Adrenal gland (tissue), 12 donors: Measurements from ENCODE around the gene ATF6. TPM values are rescaled to one million over a fixed set of nuclear protein-coding genes. Genes with fewer than 3 reads are reported as not detected.

Source experiments
- DNase-seq, 7 donors: peaks; one replicate each; pipeline ENCODE4 v3.0.0-alpha.2; 2019 to 2020
- H3K27ac ChIP-seq, 5 donors: fragments of 200-600 bp; sonication (generic) in 4 of 5; 1 replicate in 3 of 5; 2 replicates in 2 of 5; pipeline versions ENCODE4 v1.5.1 to v1.8.0; 2016 to 2020; ENCODE audit warnings: mild to moderate bottlenecking in 1 of 5
- H3K27me3 ChIP-seq: fragments of 200-600 bp; 2 replicates; pipeline ENCODE4 v1.8.0; 2021
- H3K36me3 ChIP-seq, 2 donors: fragments of 200-600 bp; replicated peaks in 1 of 2; 1 replicate in 1 of 2; 2 replicates in 1 of 2; pipeline versions ENCODE4 v1.5.1 to v1.8.0; 2018 to 2022
- H3K4me1 ChIP-seq, 2 donors: fragments of 200-600 bp; replicated peaks in 1 of 2; 1 replicate in 1 of 2; 2 replicates in 1 of 2; pipeline versions ENCODE4 v1.5.1 to v1.8.0; 2018 to 2021
- H3K4me3 ChIP-seq, 4 donors: fragments of 200-600 bp; sonication (generic) in 3 of 4; one replicate each; pipeline ENCODE4 v1.5.1; 2016 to 2018
- H3K9me3 ChIP-seq, 3 donors: fragments of 200-600 bp; sonication (generic) in 1 of 3; replicated peaks in 1 of 3; 1 replicate in 2 of 3; 2 replicates in 1 of 3; pipeline versions ENCODE4 v1.5.1 to v1.8.0; 2016 to 2021
- POLR2A ChIP-seq, 2 donors: fragments of 450-650 bp; IDR thresholded peaks; one replicate each; pipeline ENCODE4 v1.6.1; 2017; ENCODE audit warnings: antibody characterized with exemption in 2 of 2, mild to moderate bottlenecking in 2 of 2, moderate library complexity in 1 of 2
- WGBS, 4 donors: extraction: QIAGEN DNeasy Blood & Tissue Kit in 2 of 4; methylation state at CpG; one replicate each; pipeline versions ENCODE4 v1.1.5 to v1.1.7; 2013 to 2017; 5-methylcytosine and 5-hydroxymethylcytosine counted together
- intact Hi-C, 2 donors: fragments of 100-400 bp; cut with DNase I; formaldehyde crosslinking; loops; one replicate each; pipeline versions ENCODE4 v1.14.1 to v1.15.0; 2022 to 2023
- polyA plus RNA-seq, 3 donors: library from polyadenylated mRNA; stranded (reverse); fragments of 200-250 nt in 2 of 3; fragments of 350-450 nt in 1 of 3; fragmentation: Illumina TruSeq in 1 of 3; extraction: RNeasy Lipid Tissue Mini Kit (QIAGEN cat#74804) in 1 of 3; gene quantifications; one replicate each; pipeline ENCODE4 v1.2.3, GENCODE V29; 2013 to 2014
- total RNA-seq, 9 donors: library from RNA; depleted of rRNA in 4 of 9; stranded (reverse); fragments of >200 nt in 4 of 9; fragments of 120-200 nt in 1 of 9; fragmentation: NEBNext Ultra II Directional in 1 of 9; extraction: Animal tissue kit (Norgen Biotek cat#: 25700) in 1 of 9; gene quantifications; one replicate each; pipeline versions ENCODE4 v1.1.0 to v1.2.4, GENCODE V29; 2013 to 2023
- TF ChIP-seq, protein P1 (sequence below), 6 experiments: fragments of 450-650 bp in 4 of 6; fragments of 200-600 bp in 2 of 6; sonication (generic) in 1 of 6; IDR thresholded peaks; 1 replicate in 5 of 6; 2 replicates in 1 of 6; pipeline versions ENCODE4 v1.5.1 to v1.8.0; 2016 to 2021; ENCODE audit warnings: antibody characterized with exemption in 6 of 6, mild to moderate bottlenecking in 2 of 6, moderate library complexity in 1 of 6
- donor health status: healthy with polysubstance abuse.
- donor health status: Bipolar disorder and iron deficiency.
- donor health status: DM: yes; HTN: yes; CAD: no.
- donor health status: DM: no; HTN: no; CAD: no.
- donor health status: DM: no; HTN: no; CAD: no.
- donor health status: DM: yes; HTN: yes; CAD: no.

Gene ATF6
- total and polyA plus RNA-seq, 12 donors, result 3.5 to 34.2 (median 28.0) TPM

DNA sequence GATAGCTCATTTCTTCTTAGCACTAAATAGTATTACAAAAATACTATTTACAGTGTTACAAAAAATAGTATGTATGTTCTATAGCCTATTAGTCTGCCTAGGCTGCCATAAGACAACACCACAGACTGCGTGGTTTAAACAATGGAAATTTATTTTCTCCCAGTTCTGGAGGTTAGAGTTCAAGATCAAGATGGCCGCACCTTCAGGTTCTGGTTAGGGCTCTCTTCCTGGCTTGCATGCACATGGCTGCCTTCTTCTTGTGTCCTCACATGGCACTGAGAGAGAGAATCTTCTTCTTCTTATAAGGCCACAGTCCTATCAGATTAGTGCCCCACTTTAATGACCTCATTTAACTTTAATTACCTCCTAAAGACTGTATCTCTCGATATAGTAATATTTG is 4.1 kb downstream of the ATF6 start:
- Histone ChIP-seq H3K36me3 (no peaks in the 10 kb centered on the region), H3K27ac (no peak overlapping the region), H3K4me1 (peaks cover 17 to 60% of the 10 kb centered on the region in 2 donors), H3K27me3 (no peaks in the 10 kb centered on the region), H3K4me3 (no peak overlapping the region), H3K9me3 (no peaks in the 10 kb centered on the region)
- WGBS, 4 donors, result 92 to 98% (median 94%) methylated on average over 3 of the region's 3 CpGs
- intact Hi-C loops, result no loop called here
- TF ChIP-seq, protein P1, sequence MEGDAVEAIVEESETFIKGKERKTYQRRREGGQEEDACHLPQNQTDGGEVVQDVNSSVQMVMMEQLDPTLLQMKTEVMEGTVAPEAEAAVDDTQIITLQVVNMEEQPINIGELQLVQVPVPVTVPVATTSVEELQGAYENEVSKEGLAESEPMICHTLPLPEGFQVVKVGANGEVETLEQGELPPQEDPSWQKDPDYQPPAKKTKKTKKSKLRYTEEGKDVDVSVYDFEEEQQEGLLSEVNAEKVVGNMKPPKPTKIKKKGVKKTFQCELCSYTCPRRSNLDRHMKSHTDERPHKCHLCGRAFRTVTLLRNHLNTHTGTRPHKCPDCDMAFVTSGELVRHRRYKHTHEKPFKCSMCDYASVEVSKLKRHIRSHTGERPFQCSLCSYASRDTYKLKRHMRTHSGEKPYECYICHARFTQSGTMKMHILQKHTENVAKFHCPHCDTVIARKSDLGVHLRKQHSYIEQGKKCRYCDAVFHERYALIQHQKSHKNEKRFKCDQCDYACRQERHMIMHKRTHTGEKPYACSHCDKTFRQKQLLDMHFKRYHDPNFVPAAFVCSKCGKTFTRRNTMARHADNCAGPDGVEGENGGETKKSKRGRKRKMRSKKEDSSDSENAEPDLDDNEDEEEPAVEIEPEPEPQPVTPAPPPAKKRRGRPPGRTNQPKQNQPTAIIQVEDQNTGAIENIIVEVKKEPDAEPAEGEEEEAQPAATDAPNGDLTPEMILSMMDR (IDR thresholded peaks at IDR 0.05), result no peak
- no peak for TF ChIP-seq POLR2A (IDR thresholded peaks at IDR 0.05)
- no peak for DNase-seq

DNA sequence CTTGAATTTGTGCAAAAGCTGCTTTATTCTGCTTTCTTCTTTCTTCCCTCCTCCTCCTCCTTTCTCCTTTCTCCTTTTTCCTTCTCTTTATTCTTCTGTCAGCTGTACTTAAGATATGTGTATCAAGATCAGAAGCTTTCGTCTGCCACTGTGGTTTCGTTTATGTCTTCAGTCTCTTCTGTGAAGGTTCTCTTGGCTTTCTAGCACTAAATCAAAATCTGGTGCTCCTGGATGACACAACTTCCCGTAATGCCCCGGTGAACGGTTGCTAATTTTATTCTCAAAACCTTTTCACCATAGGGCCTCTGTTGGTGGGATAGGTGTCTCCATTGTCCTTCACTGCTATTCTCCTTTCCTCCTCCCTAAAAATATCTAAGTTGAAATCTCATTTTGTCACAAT is 5.0 kb downstream of the ATF6 start:
- Histone ChIP-seq H3K9me3 (no peaks in the 10 kb centered on the region), H3K36me3 (no peaks in the 10 kb centered on the region), H3K4me3 (no peak overlapping the region), H3K4me1 (peaks cover 17 to 64% of the 10 kb centered on the region in 2 donors), H3K27ac (peak overlapping the region in 1 of 5 donors; percentile 58), H3K27me3 (no peaks in the 10 kb centered on the region)
- no peak for DNase-seq
- WGBS, 4 donors, result 64 to 68% (median 66%) methylated on average over 5 of the region's 5 CpGs
- intact Hi-C loops, result no loop called here
- no peak for TF ChIP-seq POLR2A (IDR thresholded peaks at IDR 0.05)
- TF ChIP-seq, protein P1 (IDR thresholded peaks at IDR 0.05), result no peak

DNA sequence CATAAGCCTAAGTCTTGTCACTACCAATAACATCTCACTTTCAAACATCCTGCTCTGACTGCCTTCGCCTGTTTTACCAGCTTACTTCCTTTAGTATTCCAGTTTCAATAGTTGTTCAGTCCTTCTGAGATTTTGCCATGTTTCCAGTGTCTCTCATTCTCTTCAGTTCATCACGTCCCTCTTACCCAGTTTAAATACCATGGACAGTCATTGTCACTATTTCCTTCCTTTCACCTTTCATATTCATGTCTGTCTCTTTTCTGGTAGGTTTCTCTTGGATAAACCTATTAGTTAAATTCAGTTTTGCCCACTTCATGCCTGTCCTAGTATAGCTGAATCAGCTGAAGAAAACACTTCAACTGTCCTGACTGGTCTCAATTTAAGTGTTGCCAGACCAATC is 5.9 kb downstream of the ATF6 start:
- H3K9me3 ChIP-seq, result no peaks in the 10 kb centered on the region
- H3K27me3 ChIP-seq, result no peaks in the 10 kb centered on the region
- WGBS, 4 donors, result 70 to 80% (median 74%) methylated on average over 2 of the region's 2 CpGs
- intact Hi-C loops, result no loop called here
- no peak overlapping the region for H3K4me3 ChIP-seq
- TF ChIP-seq, protein P1 (IDR thresholded peaks at IDR 0.05), result no peak
- TF ChIP-seq POLR2A (IDR thresholded peaks at IDR 0.05), result no peak
- no peak for DNase-seq
- H3K36me3 ChIP-seq, result no peaks in the 10 kb centered on the region
- peak overlapping the region in 2 of 5 donors; percentile 37 to 58 for H3K27ac ChIP-seq
- peaks cover 17 to 61% of the 10 kb centered on the region in 2 donors for H3K4me1 ChIP-seq

DNA sequence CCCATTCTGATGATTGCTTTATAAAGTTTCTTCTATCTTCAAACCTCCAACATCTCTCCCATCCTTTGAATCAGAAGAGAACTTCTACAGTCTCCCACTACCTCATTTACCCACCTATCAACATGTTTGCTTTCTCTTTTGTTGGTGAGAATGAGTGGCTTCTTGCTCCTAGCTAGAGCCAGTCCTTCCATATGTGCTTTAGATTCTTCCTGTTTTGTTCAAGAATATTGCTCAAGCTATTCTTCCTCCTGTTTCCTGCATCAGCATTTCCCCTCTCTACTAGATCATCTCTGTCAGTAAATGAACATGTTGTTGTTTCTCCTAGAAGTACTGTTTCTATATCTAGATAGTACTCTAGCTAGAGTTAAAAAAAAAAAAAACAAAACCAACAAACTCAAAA is 6.3 kb downstream of the ATF6 start:
- Histone ChIP-seq H3K27ac (peak overlapping the region in 3 of 5 donors; percentile 12 to 58 (median 37)), H3K36me3 (no peaks in the 10 kb centered on the region), H3K27me3 (no peaks in the 10 kb centered on the region), H3K4me1 (peaks cover 13 to 57% of the 10 kb centered on the region in 2 donors), H3K9me3 (no peaks in the 10 kb centered on the region), H3K4me3 (no peak overlapping the region)
- TF ChIP-seq, protein P1 (IDR thresholded peaks at IDR 0.05), result no peak
- TF ChIP-seq POLR2A (IDR thresholded peaks at IDR 0.05), result no peak
- DNase-seq, result no peak
- intact Hi-C loops, result no loop called here
